ENCODE data around the gene NDUFV1. TPM values are rescaled to one million over a fixed set of nuclear protein-coding genes. Genes with fewer than 3 reads are reported as not detected.

The NDUFV1 gene
- total RNA-seq, 1 donor from 2014 or later: 180 TPM

GRCh38 chr11:67632175-67632981 is 25.6 kb downstream of the NDUFV1 start:
- no peak for TF ChIP-seq CTCF (IDR thresholded peaks at IDR 0.05)
- Mint-ChIP-seq H3K4me1 (ENCODE audit: unreplicated experiment) (peaks cover 6% of the 10 kb centered on the region), H3K36me3 (ENCODE audit: unreplicated experiment) (no peaks in the 10 kb centered on the region), H3K27ac (ENCODE audit: unreplicated experiment) (no peak overlapping the region), H3K27me3 (ENCODE audit: unreplicated experiment) (peaks cover 2% of the 10 kb centered on the region), H3K9me3 (ENCODE audit: unreplicated experiment) (no peaks in the 10 kb centered on the region), H3K4me3 (ENCODE audit: unreplicated experiment) (no peak overlapping the region)
- DNase-seq (ENCODE audit: extremely low spot score, unreplicated experiment): peak; percentile 83

GRCh38 chr11:67632982-67633755 is 26.4 kb downstream of the NDUFV1 start:
- H3K4me3 Mint-ChIP-seq (ENCODE audit: unreplicated experiment): no peak overlapping the region
- no peaks in the 10 kb centered on the region for H3K36me3 Mint-ChIP-seq (ENCODE audit: unreplicated experiment)
- H3K27me3 Mint-ChIP-seq (ENCODE audit: unreplicated experiment): peaks cover 2% of the 10 kb centered on the region
- no peaks in the 10 kb centered on the region for H3K9me3 Mint-ChIP-seq (ENCODE audit: unreplicated experiment)
- peaks cover 6% of the 10 kb centered on the region for H3K4me1 Mint-ChIP-seq (ENCODE audit: unreplicated experiment)
- H3K27ac Mint-ChIP-seq (ENCODE audit: unreplicated experiment): no peak overlapping the region
- no peak for DNase-seq (ENCODE audit: extremely low spot score, unreplicated experiment)
- no peak for TF ChIP-seq CTCF (IDR thresholded peaks at IDR 0.05)

GRCh38 chr11:67633758-67634365 is 27.1 kb downstream of the NDUFV1 start:
- no peaks in the 10 kb centered on the region for H3K36me3 Mint-ChIP-seq (ENCODE audit: unreplicated experiment)
- no peak overlapping the region for H3K4me3 Mint-ChIP-seq (ENCODE audit: unreplicated experiment)
- no peak for TF ChIP-seq CTCF (IDR thresholded peaks at IDR 0.05)

GRCh38 chr11:67634366-67635230 is 27.9 kb downstream of the NDUFV1 start:
- peaks cover 2% of the 10 kb centered on the region for H3K27me3 Mint-ChIP-seq (ENCODE audit: unreplicated experiment)

More at GRCh38 chr11:67633758-67634365, 27.1 kb downstream of the NDUFV1 start:
- no peak for DNase-seq (ENCODE audit: extremely low spot score, unreplicated experiment)
- Mint-ChIP-seq H3K9me3 (ENCODE audit: unreplicated experiment) (no peaks in the 10 kb centered on the region), H3K27ac (ENCODE audit: unreplicated experiment) (no peak overlapping the region), H3K4me1 (ENCODE audit: unreplicated experiment) (peaks cover 6% of the 10 kb centered on the region), H3K27me3 (ENCODE audit: unreplicated experiment) (peaks cover 2% of the 10 kb centered on the region)

More at GRCh38 chr11:67634366-67635230, 27.9 kb downstream of the NDUFV1 start:
- Mint-ChIP-seq H3K4me3 (ENCODE audit: unreplicated experiment) (no peak overlapping the region), H3K9me3 (ENCODE audit: unreplicated experiment) (no peaks in the 10 kb centered on the region), H3K4me1 (ENCODE audit: unreplicated experiment) (peaks cover 6% of the 10 kb centered on the region), H3K36me3 (ENCODE audit: unreplicated experiment) (no peaks in the 10 kb centered on the region), H3K27ac (ENCODE audit: unreplicated experiment) (no peak overlapping the region)
- TF ChIP-seq CTCF (IDR thresholded peaks at IDR 0.05): no peak
- DNase-seq (ENCODE audit: extremely low spot score, unreplicated experiment): no peak

Measured in osteocyte (in vitro differentiated cells).